Choroid plexus epithelial cell (primary cell): Measurements from ENCODE around the gene NRAS.

Experiments used
- DNase-seq: peaks from one replicate; pipeline ENCODE4 v3.0.0-alpha.2; 2010; ENCODE audit warnings: low read depth
- H3K4me3 ChIP-seq: 2 replicates; pipeline ENCODE4 v1.5.1; 2011; ENCODE audit warnings: low read depth, mild to moderate bottlenecking, control low read depth, low read length, moderate library complexity
- TF ChIP-seq, protein P1 (sequence below): conservative IDR thresholded peaks from 2 replicates; pipeline ENCODE4 v1.5.1; 2011; ENCODE audit warnings: low read depth, mild to moderate bottlenecking, control low read depth, inconsistent platforms, low read length, moderate library complexity

Gene NRAS

GRCh38 chr1:114723915-114724314 lies 7.3 kb upstream of the NRAS start:
- DNase-seq = peak; percentile 18
- no peak overlapping the region for H3K4me3 ChIP-seq
- TF ChIP-seq, protein P1, sequence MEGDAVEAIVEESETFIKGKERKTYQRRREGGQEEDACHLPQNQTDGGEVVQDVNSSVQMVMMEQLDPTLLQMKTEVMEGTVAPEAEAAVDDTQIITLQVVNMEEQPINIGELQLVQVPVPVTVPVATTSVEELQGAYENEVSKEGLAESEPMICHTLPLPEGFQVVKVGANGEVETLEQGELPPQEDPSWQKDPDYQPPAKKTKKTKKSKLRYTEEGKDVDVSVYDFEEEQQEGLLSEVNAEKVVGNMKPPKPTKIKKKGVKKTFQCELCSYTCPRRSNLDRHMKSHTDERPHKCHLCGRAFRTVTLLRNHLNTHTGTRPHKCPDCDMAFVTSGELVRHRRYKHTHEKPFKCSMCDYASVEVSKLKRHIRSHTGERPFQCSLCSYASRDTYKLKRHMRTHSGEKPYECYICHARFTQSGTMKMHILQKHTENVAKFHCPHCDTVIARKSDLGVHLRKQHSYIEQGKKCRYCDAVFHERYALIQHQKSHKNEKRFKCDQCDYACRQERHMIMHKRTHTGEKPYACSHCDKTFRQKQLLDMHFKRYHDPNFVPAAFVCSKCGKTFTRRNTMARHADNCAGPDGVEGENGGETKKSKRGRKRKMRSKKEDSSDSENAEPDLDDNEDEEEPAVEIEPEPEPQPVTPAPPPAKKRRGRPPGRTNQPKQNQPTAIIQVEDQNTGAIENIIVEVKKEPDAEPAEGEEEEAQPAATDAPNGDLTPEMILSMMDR = no peak

GRCh38 chr1:114723457-114723856 lies 6.9 kb upstream of the NRAS start:
- H3K4me3 ChIP-seq = no peak overlapping the region
- TF ChIP-seq, protein P1 = no peak
- DNase-seq = no peak

- TF ChIP-seq, protein P1 = no peak
- DNase-seq = no peak
- no peak overlapping the region for H3K4me3 ChIP-seq
These were observed 3.9 kb upstream of the NRAS start for GRCh38 chr1:114720492-114720891.

DNA sequence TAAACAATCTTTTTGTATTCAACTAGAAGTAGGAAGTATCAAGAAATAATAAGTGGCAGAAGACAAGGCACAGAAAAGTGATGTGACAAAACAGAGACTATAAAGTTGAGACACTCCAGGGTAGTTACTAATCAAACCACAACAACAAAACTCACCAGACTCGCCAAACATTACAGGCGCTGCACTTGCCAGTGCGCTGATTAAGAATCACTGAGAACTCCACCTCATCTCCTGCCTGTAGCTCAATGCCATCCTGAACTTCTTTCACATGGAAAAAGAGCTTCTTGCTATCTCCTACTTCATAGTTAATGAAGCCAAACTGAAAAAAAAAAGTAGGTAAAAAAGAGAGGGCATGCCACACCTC lies 2.8 kb upstream of the NRAS start:
- no peak for DNase-seq
- H3K4me3 ChIP-seq = no peak overlapping the region
- TF ChIP-seq, protein P1 = no peak

GRCh38 chr1:114718661-114719423 lies 2.3 kb upstream of the NRAS start:
- peak; percentile 40 for DNase-seq
- TF ChIP-seq, protein P1 = no peak
- H3K4me3 ChIP-seq = no peak overlapping the region

DNA sequence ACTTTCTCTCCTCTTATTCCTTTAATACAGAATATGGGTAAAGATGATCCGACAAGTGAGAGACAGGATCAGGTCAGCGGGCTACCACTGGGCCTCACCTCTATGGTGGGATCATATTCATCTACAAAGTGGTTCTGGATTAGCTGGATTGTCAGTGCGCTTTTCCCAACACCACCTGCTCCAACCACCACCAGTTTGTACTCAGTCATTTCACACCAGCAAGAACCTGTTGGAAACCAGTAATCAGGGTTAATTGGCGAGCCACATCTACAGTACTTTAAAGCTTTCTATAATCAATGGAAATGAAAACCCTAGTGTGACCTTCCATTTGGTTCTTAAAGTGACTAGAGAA lies 643 bp downstream of the NRAS start:
- TF ChIP-seq, protein P1 = no peak
- DNase-seq = no peak
- H3K4me3 ChIP-seq = peak overlapping the region; percentile 94

- DNase-seq = no peak
- H3K4me3 ChIP-seq = no peak overlapping the region
- TF ChIP-seq, protein P1 = no peak
These were observed 3.6 kb downstream of the NRAS start for GRCh38 chr1:114712977-114713376.
